K562 treated with DMSO at 1 percent for 48 hours (cell line): ENCODE measurements around the gene OR10G6. TPM values are rescaled to one million over a fixed set of nuclear protein-coding genes. Genes with fewer than 3 reads are reported as not detected.

ENCODE experiments used
- total RNA-seq: library from RNA; unstranded; fragments of 300-600 nt; gene quantifications from 2 replicates; pipeline ENCODE4 v1.2.3, GENCODE V29; 2022; ENCODE audit warnings: low replicate concordance; ENCODE audit errors: extremely low read depth

The OR10G6 gene
- not detected in 2 replicates for total RNA-seq

GRCh38 chr11:123995119-123995518, at the start of gene OR10G6:
Gene OR10G6, minus strand, starts transcription at chr11:123995161. Its CDS starts 0 bp downstream, at chr11:123995161.

GRCh38 chr11:124041254-124041653, 46.3 kb upstream of the OR10G6 start, which contains the start of gene OR10G7:
Gene OR10G7, minus strand, starts transcription at chr11:124041325. Its CDS starts 2,324 bp downstream, at chr11:124039001.

GRCh38 chr11:124026498-124026897, 31.5 kb upstream of the OR10G6 start, which contains the start of gene OR10G8:
Gene OR10G8, plus strand, starts transcription at chr11:124026798. Its CDS starts 2,825 bp downstream, at chr11:124029623.

GRCh38 chr11:124012697-124013096, 17.7 kb upstream of the OR10G6 start, which contains the start of gene OR10G4:
Gene OR10G4, plus strand, starts transcription at chr11:124012997. Its CDS starts 2,578 bp downstream, at chr11:124015575.

GRCh38 chr11:123977731-123978347, 17.1 kb downstream of the OR10G6 start, which contains the start of gene OR10S1:
Gene OR10S1, minus strand, starts transcription at chr11:123977781. Its CDS starts 117 bp downstream, at chr11:123977664.

Other genes with a start within 250 kb of the OR10G6 start
- not detected in 2 replicates for gene OR6X1, start 240.6 kb downstream of the OR10G6 start, total RNA-seq
- gene OR6M1, start 188.8 kb downstream of the OR10G6 start, total RNA-seq, result not detected in 2 replicates
- not detected in 2 replicates for gene TMEM225, start 109.5 kb downstream of the OR10G6 start, total RNA-seq
- not detected in 2 replicates for gene OR8D4, start 93.0 kb downstream of the OR10G6 start, total RNA-seq
- not detected in 2 replicates for gene OR4D5, start 55.5 kb downstream of the OR10G6 start, total RNA-seq
- gene OR6T1, start 51.3 kb downstream of the OR10G6 start, total RNA-seq, result not detected in 2 replicates
- gene OR10S1, start 17.4 kb downstream of the OR10G6 start, total RNA-seq, result not detected in 2 replicates
- gene OR10G4, start 17.8 kb upstream of the OR10G6 start, total RNA-seq, result not detected in 2 replicates
- not detected in 2 replicates for gene OR10G9, start 27.9 kb upstream of the OR10G6 start, total RNA-seq
- not detected in 2 replicates for gene OR10G8, start 31.6 kb upstream of the OR10G6 start, total RNA-seq
- gene OR10G7, start 46.2 kb upstream of the OR10G6 start, total RNA-seq, result not detected in 2 replicates
- not detected in 2 replicates for gene VWA5A, start 120.3 kb upstream of the OR10G6 start, total RNA-seq
- not detected in 2 replicates for gene OR10D3, start 188.2 kb upstream of the OR10G6 start, total RNA-seq
- gene OR8G1, start 245.9 kb upstream of the OR10G6 start, total RNA-seq, result not detected in 2 replicates